ENCODE measurements around the gene EDARADD. TPM values are rescaled to one million over a fixed set of nuclear protein-coding genes. Genes with fewer than 3 reads are reported as not detected.
"Not testable (repeated sequence)": the region's sequence is repeated elsewhere in the genome, so short reads cannot be mapped to it uniquely, and the experiment has no call there.

EDARADD gene
- total RNA-seq, 1 experiment from 2014 or later, result 35.4 TPM

DNA sequence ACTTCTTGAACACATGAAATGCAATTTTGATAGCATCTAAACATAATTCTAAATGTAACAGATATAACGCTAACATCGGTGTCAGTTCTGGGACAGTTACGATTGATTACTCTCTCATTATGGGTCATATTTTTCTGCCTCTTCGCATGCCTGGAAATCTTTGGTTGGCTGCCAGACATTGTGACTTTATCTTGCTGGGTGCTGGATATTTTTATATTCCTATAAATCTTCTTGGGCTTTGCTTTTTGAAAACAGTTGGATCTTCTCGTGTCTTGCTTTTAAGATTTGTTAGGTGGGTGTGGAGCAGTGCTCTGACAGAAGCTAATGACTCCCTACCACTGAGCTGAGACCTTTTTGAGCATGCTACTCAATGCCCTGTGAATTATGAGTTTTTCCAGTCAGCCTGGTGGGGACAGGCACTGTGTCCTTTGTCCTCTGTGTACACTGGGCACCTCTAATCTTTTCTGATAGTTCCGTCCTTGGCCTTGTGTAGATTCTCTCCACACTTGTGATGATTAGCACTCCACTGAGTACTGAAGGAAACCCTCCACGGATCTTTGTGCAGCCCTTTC, 28.0 kb upstream of the EDARADD start:
- DNase-seq (ENCODE audit: low read depth, low spot score) (no peak), ATAC-seq (peak; percentile 75)
- CTCF ChIA-PET, result interaction anchor here (0.6 kb wide), 1 partner anchor 92 kb away, joined by 9 read pairs; no protein-coding TSS in a partner anchor
- H3K27ac ChIP-seq (ENCODE audit: low read length), result peak overlapping the region; percentile 77
- TF ChIP-seq POLR2AphosphoS5 (IDR thresholded peaks at IDR 0.05; ENCODE audit: low read depth, low read length), result no peak
- TF ChIP-seq, protein P1, sequence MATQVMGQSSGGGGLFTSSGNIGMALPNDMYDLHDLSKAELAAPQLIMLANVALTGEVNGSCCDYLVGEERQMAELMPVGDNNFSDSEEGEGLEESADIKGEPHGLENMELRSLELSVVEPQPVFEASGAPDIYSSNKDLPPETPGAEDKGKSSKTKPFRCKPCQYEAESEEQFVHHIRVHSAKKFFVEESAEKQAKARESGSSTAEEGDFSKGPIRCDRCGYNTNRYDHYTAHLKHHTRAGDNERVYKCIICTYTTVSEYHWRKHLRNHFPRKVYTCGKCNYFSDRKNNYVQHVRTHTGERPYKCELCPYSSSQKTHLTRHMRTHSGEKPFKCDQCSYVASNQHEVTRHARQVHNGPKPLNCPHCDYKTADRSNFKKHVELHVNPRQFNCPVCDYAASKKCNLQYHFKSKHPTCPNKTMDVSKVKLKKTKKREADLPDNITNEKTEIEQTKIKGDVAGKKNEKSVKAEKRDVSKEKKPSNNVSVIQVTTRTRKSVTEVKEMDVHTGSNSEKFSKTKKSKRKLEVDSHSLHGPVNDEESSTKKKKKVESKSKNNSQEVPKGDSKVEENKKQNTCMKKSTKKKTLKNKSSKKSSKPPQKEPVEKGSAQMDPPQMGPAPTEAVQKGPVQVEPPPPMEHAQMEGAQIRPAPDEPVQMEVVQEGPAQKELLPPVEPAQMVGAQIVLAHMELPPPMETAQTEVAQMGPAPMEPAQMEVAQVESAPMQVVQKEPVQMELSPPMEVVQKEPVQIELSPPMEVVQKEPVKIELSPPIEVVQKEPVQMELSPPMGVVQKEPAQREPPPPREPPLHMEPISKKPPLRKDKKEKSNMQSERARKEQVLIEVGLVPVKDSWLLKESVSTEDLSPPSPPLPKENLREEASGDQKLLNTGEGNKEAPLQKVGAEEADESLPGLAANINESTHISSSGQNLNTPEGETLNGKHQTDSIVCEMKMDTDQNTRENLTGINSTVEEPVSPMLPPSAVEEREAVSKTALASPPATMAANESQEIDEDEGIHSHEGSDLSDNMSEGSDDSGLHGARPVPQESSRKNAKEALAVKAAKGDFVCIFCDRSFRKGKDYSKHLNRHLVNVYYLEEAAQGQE (IDR thresholded peaks at IDR 0.05; ENCODE audit: insufficient read depth in 1 of 2, low read depth in 2 of 2, low read length in 1 of 2), result no peak
- peak; percentile 64 for TF ChIP-seq TCF7L2 (IDR thresholded peaks at IDR 0.05; ENCODE audit: low read depth, low read length)
- TF ChIP-seq, protein P2, sequence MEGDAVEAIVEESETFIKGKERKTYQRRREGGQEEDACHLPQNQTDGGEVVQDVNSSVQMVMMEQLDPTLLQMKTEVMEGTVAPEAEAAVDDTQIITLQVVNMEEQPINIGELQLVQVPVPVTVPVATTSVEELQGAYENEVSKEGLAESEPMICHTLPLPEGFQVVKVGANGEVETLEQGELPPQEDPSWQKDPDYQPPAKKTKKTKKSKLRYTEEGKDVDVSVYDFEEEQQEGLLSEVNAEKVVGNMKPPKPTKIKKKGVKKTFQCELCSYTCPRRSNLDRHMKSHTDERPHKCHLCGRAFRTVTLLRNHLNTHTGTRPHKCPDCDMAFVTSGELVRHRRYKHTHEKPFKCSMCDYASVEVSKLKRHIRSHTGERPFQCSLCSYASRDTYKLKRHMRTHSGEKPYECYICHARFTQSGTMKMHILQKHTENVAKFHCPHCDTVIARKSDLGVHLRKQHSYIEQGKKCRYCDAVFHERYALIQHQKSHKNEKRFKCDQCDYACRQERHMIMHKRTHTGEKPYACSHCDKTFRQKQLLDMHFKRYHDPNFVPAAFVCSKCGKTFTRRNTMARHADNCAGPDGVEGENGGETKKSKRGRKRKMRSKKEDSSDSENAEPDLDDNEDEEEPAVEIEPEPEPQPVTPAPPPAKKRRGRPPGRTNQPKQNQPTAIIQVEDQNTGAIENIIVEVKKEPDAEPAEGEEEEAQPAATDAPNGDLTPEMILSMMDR (IDR thresholded peaks at IDR 0.05), result no peak
- peaks cover 10% of the 10 kb centered on the region; the same call in 1 of the 2 replicates for H3K4me1 ChIP-seq (ENCODE audit: control insufficient read depth, insufficient read depth, low read length)
- H3K9me3 ChIP-seq (ENCODE audit: control insufficient read depth, insufficient read depth, low read depth, low read length), result no peaks in the 10 kb centered on the region
- intact Hi-C loops (cut with micrococcal nuclease; ENCODE audit: unreplicated experiment) (no loop called here), in situ Hi-C loops (cut with HindIII; ENCODE audit: low pct_unique_long_range_greater_than_20kb, low sequenced_read_pairs) (no loop called here)
- no peaks in the 10 kb centered on the region for H3K27me3 ChIP-seq (ENCODE audit: control insufficient read depth, insufficient read depth, low read length)
- H3K4me3 ChIP-seq (ENCODE audit: low read depth in 2 of 2, low read length in 2 of 2), result no peak overlapping the region
- H3K36me3 ChIP-seq (ENCODE audit: control insufficient read depth, insufficient read depth, low read length), result no peaks in the 10 kb centered on the region
- BruUV-seq (replicated peaks), result no TSS peak
- POLR2A ChIA-PET, result no interaction called here

DNA sequence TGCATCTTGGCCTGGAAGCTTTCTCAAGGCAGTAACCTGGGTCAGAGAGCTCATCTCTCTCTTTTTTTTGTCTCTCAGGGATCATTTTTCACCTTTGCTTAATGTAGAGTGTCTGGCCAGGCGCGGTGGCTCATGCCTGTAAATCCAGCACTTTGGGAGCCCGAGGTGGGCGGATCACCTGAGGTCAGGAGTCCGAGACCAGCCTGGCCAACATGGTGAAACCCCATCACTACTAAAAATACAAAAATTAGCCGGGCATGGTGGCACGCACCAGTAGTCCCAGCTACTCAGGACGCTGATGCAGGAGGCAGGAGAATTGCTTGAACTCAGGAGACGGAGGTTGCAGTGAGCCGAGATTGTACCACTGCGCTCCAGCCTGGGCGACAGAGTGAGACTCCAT, 27.4 kb upstream of the EDARADD start:
- intact Hi-C loops (cut with micrococcal nuclease; ENCODE audit: unreplicated experiment); H3K36me3 ChIP-seq (ENCODE audit: control insufficient read depth, insufficient read depth, low read length); DNase-seq (ENCODE audit: low read depth, low spot score); in situ Hi-C loops (cut with HindIII; ENCODE audit: low pct_unique_long_range_greater_than_20kb, low sequenced_read_pairs); H3K27me3 ChIP-seq (ENCODE audit: control insufficient read depth, insufficient read depth, low read length); H3K9me3 ChIP-seq (ENCODE audit: control insufficient read depth, insufficient read depth, low read depth, low read length); H3K4me3 ChIP-seq (ENCODE audit: low read depth in 2 of 2, low read length in 2 of 2); POLR2A ChIA-PET; BruUV-seq (replicated peaks); ATAC-seq; H3K4me1 ChIP-seq (ENCODE audit: control insufficient read depth, insufficient read depth, low read length): not testable (repeated sequence)
- H3K27ac ChIP-seq (ENCODE audit: low read length), result peak overlapping the region; percentile 77
- CTCF ChIA-PET, result interaction anchor here (0.6 kb wide), 1 partner anchor 93 kb away, joined by 9 read pairs; no protein-coding TSS in a partner anchor

DNA sequence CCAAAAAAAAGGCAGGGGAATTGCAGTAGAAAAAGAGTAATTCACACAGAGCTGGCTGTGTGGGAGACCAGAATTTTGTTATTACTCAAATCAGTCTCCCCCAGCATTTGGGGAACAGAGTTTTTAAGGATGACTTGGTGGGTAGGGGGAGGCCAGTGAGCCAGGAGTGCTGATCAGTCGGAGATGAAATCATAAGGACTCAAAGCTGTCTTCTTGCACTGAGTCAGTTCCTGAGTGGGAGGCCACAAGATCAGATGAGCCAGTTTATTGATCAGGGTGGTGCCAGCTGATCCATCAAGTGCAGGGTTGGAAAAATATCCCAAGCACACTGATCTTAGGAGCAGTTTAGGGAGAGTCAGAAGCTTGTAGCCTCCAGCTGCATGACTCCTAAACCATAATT, 23.7 kb upstream of the EDARADD start:
- ChIA-PET POLR2A (interaction anchor here (0.5 to 0.6 kb wide), 2 partner anchors 10 to 18 kb away, joined by 3 to 10 read pairs; no protein-coding TSS in a partner anchor), CTCF (no interaction called here)
- Histone ChIP-seq H3K9me3 (ENCODE audit: control insufficient read depth, insufficient read depth, low read depth, low read length) (no peaks in the 10 kb centered on the region), H3K27me3 (ENCODE audit: control insufficient read depth, insufficient read depth, low read length) (no peaks in the 10 kb centered on the region), H3K4me3 (ENCODE audit: low read depth in 2 of 2, low read length in 2 of 2) (no peak overlapping the region), H3K27ac (ENCODE audit: low read length) (peak overlapping the region; percentile 60), H3K4me1 (ENCODE audit: control insufficient read depth, insufficient read depth, low read length) (peaks cover 8% of the 10 kb centered on the region; the same call in 1 of the 2 replicates), H3K36me3 (ENCODE audit: control insufficient read depth, insufficient read depth, low read length) (no peaks in the 10 kb centered on the region)
- ATAC-seq, result peak; percentile 61; the same call in 1 of the 2 replicates
- TF ChIP-seq TCF7L2 (IDR thresholded peaks at IDR 0.05; ENCODE audit: low read depth, low read length), result no peak
- no peak for TF ChIP-seq POLR2AphosphoS5 (IDR thresholded peaks at IDR 0.05; ENCODE audit: low read depth, low read length)
- TF ChIP-seq, protein P1 (IDR thresholded peaks at IDR 0.05; ENCODE audit: insufficient read depth in 1 of 2, low read depth in 2 of 2, low read length in 1 of 2), result no peak
- TF ChIP-seq SIN3A (IDR thresholded peaks at IDR 0.05; ENCODE audit: borderline replicate concordance, insufficient read depth, low read depth, low read length), result no peak
- TF ChIP-seq, protein P2 (IDR thresholded peaks at IDR 0.05), result no peak
- no TSS peak for BruUV-seq (replicated peaks)
- intact Hi-C loops (cut with micrococcal nuclease; ENCODE audit: unreplicated experiment) (no loop called here), in situ Hi-C loops (cut with HindIII; ENCODE audit: low pct_unique_long_range_greater_than_20kb, low sequenced_read_pairs) (no loop called here)
- DNase-seq (ENCODE audit: low read depth, low spot score), result no peak
